8988T (cell line): Measurements from ENCODE around the gene IL1RL2.

Source experiments
- DNase-seq: peaks from one replicate; pipeline ENCODE4 v3.0.0; 2011

The IL1RL2 gene

DNA sequence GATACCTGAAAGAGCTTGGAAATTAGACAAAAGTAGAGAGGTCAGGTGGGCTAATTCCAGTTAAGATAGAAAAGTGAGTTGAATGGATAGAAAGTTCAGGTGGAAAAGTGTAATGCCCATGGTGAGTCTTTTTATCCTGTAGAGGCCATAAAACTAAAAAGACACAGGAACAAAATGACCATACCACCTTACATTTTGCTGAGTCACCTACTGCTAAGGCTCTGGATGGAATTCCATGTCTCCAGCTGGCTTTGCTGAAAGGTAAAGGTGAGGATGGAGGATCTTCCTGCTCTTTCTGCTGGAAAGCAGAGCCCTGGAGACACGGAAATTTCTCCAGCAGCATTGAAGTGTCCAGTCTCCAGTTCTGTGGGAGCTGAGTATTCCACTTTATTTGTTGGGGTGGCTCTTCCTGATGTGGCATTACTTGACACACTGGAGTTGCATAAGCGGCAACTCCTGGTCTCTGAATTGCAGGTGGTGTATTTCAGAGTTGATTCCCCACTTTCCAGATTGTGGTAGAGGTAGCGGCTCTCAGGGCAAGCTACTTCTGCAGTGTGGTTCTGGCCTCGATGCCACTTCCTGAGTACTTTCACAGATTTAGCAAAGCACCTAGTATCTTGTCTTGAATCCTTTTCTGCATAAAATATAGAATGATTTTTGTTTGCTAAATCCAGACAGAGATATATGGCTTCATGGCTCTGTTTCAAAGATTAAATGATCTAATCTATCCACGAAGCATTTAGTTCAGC is 10.7 kb downstream of the IL1RL2 start:
- no peak for DNase-seq

DNA sequence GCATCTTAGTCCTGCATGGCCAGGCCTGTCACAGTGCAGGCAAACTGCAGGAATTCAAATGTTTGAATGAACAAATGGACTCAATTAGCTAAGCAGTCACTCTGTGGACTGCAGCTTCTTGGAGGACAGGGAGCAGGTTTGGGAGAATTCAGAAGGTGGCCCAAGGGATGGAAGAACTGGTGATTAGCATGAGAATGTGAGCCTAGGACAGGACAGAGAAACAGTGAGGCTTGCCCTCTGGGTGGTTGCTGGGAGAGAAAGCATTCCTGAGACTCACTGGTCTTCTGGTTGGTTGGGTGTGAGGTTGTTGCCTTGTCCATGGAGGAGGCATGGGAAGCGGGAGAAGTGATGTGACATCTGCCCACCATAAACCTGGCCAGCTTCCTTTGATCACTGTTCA is 13.7 kb downstream of the IL1RL2 start:
- DNase-seq = no peak

DNA sequence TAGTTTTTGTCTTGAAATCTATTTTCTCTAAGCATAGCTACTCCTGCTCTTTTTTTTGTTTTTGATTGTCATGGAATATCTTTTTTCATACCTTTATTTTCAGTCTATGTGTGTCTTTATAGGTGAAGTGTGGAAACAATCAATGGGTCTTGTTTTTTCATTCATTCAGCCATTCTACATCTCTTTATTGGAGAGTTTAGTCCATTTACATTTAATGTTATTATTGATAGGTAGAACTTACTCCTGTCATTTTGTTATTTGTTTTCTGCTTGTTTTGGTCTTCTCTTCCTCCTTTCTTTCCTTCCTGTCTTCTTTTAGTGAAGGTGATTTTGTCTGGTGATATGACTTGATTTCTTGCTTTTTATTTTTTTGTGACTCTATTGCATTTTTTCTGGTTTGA is 17.8 kb downstream of the IL1RL2 start:
- DNase-seq = no peak

DNA sequence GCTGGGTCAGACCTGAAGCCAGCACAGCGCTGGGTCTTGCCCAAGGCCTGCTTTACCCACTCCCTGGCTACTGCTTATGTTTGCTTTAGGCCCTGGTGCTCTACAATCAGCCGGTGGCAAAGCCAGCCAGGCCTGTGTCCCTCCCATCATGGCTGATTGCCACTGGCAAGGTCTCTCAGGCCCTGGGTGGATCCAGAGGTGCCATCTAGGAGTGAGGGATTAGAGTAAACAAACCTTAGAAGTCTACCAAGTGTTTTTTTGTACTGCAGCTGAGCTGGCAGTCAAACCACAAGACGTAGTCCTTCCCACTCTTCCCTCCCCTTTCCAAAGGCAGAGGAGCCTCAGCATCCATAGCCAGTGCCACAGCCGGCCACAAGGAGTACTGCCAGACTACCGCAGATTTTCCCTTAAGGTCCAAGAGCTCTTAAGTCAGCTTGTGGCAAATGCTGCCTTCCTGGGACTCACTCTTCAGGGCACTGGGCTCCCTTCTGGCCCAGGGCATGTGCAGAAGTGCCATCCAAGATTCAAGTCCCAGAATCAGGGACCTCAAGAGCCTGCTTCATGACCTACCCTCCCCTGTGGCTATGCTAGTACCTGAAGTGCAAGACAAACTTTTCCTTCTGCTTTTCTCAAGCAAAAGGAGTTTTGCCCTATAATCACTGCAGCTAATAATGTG is 20.0 kb downstream of the IL1RL2 start:
- no peak for DNase-seq

DNA sequence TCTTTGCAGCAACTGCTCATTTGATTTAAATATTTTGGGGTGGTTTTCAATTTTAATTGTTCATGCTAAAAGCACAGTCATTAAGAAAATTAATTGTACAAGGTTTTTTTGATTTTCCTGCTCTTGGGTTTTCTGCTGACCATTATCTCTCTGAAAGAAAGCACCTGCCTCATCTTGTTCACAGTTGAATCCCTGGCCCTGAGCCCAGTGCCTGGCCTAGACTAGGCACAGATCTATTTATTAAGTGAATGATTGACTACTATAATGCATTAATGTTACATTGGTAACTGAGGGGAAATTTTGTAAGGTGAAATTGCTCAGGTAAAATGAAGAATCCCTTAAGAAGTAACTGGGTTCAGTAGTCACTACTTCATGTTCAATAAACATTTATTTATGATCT is 22.0 kb downstream of the IL1RL2 start:
- DNase-seq = no peak

DNA sequence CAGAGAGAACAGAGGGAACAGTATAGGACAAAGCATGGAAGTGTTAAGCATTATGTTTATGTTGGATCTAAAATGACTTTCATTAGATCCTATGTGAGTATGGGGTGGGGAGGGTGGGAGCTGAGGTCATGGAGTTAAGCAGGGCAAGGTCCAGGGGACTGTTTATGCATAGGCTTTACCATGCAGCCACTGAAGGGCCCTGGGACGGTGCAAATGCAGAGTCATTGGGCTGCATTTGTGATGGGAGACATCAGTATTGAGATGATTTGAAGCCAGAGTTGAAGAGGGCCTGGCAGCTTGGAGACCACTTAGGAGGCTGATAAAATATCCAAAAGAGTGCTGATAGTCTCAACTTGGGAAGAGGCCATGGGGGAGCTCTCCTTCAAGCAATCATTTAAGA is 22.7 kb downstream of the IL1RL2 start:
- no peak for DNase-seq

DNA sequence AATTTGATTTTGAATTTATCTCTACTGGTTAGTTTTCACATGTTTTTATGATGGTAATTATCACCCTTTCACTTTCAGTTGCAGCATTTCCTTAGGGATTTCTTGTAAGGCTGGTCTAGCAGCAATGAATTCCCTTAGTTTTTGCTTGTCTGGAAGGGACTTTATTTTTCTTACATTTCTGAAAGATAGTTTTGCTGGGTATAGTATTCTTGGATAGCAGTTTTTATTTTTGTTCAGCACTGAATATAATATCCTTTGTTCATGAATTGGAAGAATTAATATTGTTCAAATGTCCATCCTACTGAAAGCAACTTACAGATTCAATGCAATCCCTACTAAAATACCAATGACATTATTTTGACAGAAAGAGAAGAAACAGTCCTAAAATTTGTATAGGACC is 30.2 kb downstream of the IL1RL2 start:
- DNase-seq = no peak

DNA sequence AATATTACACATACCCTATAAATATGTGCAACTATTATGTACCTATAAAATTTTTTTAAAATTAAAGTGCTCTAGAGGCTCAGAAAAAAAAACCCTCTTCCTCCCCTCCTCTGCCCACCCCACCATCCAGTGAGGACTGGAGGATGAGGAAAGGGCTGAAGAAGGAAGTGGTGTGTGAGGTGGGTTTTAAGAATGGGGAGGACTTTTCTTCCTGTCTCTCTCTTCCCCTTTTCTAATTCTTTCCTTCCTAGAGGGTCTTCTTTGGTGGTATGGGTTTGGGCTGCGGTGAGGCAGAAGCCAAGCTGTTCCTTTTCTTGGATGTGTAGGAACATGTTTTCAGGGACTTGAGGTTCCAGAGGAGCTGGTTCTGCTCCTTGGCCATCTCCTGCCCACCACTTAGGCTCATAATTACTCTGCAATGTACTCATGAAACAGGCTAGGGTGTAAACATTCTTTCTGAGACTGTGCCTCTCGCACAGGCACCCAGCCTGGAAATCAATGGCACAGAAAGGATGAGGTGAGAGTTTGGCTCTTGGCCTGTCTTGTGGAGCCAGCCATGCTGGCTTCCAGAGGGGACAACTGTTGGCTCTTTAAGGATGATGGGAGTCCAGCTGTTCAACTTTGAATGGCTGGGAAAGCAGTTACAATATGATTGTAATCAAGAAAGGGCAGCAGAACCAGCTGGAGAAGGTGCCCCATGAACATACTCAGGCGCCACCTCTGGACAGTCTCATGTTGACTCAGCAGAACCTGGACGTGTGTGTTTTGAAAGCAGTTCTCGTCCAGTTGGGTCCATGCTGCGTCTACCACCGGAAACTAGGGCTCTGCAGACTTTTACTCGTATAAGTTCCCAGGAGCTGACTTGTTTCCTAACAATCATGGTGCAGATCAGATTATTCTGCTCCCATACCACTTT is 38.3 kb downstream of the IL1RL2 start:
- DNase-seq = no peak

DNA sequence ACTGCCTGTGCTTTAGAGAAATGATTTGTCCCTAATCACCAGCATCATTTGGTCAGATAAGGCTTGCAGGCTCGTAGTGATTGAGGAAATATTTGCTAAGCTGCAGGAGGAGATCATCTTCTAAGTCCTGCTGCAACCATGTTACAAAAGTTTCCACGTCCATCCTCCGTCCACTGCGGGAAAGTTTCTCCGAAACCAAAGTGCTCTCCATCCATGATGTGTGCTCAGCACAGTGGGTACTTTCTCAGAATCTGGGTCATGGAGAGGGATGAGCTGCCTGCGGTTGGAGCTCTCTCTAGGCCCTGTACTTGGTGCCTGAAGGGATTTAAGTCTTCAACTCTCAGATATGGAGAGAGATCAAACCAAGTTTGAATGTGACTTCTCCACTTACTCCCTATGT is 39.3 kb downstream of the IL1RL2 start:
- no peak for DNase-seq

DNA sequence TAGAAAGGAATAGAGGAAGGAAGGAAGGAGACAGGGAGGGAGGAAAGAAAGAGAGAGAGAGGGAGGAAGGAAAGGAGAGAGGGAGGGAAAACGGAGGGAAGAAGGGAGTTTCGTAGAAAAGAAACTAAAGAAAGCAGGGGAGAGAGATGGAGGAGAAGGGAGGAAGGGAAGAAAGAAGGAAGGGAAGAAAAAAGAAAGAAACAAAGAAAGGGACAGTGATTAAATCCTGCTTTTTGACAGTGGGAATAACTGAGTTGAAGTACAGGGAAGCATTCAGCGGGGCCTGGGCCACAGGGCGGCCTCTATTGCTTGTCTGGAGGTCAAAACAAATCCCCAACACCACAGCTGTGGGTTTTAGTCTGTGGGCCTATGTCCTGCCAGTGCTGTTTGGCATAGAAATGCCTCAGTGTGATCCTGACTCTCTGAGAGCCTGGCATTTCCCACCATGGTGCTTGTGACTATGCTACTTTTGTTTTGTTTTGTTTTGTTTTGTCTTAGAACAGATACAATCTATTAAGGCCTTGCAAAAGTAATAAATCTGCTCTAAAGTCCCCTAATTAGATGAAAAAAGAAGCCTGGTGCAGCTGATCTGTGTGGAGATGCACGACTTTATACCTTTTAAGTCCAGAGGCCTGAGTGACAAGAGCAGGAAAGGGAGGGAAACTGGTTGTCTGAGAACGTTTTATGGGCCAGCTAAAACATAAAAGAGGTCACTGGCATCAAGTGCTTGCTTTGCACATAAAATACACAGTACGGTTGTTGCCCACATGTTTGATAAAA is 40.0 kb downstream of the IL1RL2 start:
- no peak for DNase-seq

DNA sequence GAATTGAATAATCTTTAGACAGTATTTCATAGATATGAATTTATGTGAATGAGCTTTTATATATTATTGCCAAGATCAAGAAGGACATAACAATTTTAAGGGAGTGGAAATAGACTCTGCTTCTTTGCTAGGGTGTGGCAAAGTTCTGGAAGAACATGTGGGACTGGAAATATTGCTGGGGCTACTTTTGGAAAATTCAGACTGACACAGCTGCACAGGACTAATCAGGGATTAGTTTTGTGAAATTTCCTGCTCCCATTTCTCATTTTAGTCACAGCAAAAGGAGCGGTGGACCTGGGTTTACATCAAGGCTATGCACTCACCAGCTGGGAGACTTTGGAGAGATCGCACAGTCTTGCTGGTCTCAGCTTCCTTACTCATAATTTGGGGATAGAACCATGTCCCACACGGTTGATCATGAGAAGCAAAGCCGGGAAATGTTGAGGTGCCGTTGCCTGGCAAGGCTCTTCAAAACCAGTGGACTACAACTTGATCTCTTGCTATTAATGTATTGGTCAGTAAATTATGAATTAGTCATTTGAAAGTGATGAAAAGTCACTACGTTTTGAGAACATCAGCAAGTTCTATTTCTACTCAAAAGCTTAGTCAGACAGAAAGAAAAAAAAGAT is 42.4 kb downstream of the IL1RL2 start:
- DNase-seq = no peak

DNA sequence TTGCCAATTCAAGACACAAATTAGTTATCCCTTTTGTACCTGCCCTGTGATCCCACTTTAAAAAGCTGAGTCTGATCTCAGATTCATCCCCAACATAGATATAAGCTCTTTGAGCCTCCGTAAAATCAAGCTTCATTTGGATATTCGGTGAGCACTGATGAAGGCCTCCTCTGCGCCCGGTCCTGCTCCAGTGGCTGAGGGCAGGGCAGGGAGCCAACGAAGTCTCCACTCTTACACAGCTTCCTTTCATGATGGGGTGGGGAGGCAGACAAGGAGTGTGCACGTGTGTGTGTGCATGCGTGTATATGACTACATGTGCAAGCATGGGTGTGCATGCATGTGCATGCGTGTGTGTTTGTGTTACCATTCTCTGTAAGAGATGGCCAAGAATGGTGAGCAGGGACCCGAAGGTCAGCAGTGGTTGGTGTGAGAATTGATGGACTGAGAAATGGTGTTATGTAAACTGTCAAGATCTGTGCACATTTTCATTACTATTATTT is 43.6 kb downstream of the IL1RL2 start:
- no peak for DNase-seq

DNA sequence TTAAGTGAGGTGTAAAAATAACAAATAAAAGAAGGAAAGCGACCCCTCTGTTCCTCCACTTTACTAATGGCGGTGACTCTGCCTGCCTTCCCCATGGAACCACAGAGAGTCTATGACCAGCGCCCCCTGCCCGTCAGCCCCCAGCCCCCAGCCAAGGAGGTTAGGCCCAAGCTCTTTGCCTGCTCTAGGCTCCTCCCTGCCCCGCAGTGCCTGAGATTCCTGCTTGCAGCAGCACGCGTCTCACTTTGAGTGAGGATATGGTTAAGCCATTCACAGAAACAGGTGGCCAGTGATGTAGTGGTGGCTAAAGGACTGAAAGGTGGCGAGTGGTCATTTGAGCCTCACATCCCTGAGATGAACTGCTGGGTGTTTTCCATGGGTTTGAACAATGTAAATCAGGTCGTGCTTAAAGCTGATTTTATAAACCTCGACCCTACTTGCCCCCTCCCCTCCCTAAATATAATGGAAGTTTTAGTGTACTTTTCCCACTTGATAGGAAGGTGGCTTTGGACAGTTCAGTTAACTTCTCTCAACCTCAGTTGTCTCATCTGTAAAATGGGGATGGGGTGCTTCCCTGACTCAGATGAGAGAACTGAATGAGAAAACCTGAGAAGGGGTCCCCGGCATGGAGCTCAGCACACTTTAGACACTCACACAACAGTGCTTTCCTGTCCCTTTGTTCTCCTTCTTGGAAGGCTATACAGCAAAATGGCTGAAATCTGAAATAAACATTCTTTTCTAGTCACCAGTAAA is 46.5 kb downstream of the IL1RL2 start:
- DNase-seq = no peak

DNA sequence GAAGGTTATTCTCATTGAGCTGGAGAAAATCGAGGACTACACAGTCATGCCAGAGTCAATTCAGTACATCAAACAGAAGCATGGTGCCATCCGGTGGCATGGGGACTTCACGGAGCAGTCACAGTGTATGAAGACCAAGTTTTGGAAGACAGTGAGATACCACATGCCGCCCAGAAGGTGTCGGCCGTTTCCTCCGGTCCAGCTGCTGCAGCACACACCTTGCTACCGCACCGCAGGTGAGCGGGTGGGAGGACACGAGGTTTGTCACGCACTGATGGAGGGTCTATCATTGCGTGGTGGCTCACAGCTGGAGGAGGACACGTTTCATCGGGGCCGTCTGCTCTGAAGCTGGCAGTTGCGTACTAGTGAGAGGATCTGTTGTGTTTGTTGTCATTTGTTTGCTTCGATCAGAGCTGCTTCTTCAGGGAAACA is 48.2 kb downstream of the IL1RL2 start:
- no peak for DNase-seq

DNA sequence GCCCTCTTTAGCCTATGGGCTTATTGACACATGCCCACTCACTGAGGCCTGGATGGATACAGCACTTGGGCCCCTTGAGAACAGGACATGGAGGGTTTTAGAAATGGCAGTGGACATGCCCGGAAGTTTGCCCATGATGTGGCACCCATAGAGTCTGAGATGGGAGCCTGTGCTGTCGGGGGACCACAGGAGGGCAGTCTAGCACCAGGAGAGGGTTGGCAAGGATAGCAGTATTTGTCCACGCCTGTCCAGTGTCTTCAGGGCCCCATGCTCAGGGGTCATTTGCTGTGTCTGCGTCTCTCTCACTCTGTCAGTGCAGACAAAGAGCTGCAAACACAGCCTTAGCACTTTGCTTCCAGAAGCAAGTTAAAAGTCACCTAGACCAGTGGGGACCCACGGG is 48.7 kb downstream of the IL1RL2 start:
- no peak for DNase-seq

DNA sequence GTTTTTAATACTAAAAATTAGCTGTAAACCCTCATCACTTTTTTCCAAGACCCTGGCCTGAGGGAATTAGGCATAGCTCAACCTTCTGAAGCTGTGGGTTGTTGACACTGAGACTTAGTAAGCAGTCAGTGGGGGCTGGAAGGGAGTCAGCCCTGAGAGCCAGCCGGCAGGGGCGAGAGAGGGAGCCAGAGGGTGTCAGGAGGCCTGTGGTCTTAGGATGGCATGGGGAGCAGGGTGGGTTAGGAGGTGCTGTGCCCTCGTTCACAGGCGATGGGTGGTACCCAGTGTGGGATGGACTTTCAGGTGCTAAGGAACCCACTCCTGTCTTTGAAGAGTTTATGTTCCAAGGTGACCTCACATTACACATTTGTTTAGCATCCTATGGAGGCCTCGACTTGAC is 49.3 kb downstream of the IL1RL2 start:
- no peak for DNase-seq

DNA sequence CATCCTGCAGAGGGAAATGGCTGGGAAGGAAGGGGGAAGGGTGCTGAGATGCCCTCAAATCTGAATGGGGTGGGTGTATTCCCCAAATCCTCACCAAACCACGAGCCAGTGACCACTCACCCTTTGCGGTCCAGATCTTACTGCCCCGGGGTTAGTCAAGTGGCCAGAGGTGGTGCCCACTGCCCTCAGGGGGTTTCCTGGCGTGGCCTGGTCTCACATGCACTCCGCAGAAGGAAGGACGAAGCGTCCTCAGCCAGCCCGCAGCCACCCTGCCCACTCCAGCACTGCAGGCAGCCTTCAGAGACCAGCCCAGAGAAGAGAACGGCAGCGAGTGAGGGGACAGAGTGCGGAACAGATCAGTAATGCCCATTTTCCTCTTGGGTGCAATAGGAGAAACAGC is 50.4 kb downstream of the IL1RL2 start:
- DNase-seq = no peak

DNA sequence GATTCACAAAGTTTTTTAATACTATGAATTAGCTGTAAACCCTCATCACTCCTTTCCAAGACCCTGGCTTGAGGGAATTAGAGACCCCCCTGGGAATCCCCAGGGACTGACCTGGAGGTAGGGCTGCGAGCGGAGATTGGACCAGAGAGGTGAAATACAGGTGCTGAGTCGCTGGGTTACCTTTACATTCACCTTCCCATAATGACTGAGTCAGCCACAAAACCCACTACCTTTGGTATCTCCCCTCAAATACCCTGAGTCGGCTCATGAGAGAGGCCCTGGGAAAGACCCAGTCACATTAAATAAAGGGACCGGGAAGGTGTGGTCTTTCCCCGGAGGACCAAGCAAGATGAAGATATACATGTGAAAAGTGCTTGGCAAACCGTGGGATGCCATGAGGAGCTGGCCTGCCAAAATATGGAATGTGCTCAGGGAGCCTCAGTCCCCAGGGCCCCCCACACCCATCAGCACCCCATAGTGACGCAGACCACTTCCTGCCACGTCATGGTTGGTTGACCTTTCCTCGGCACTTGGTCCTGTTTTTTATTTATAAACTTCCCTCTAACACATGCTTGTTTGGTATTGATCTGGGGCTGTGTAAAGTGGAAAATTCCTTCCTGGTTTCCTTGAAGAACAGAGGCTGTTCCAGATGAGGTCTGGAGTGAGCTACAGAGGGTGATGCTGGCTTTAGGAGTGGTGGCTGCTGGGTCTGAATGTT is 51.4 kb downstream of the IL1RL2 start:
- no peak for DNase-seq

DNA sequence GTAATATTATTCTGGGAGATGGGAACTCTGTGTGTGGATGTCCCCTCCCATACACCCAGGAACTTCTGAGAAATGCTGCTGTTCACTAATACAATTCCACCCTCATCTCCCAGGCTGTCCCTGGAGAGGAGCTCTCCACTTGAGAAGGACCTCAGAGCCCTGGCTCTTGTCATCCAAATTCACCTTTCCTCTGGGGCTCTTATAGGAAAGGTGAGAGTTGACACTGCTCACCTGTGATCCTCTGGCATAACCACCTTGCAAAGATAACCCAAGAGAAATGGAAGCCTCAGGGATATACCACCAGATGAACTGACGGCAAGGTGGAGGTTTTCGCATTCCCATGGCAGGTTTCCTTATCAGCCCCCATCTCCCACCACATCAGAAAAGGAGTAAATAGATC is 52.0 kb downstream of the IL1RL2 start:
- DNase-seq = no peak

DNA sequence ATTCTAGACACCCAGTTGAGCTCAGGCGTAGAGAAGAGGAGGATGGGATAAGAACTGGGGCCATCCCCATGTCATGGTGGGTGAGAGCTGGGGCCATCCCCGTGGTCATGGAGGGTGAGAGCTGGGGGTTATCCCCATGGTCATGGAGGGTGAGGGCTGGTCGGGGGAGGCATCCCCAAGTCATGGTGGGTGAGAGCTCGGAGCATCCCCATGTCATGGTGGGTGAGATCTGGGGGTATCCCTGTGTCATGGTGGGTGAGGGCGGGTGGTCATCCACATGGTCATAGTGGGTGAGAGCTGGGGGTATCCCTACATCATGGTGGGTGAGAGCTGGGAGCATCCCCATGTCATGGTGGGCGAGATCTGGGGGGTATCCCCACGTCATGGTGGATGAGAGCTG is 52.5 kb downstream of the IL1RL2 start:
- no peak for DNase-seq
